HG03469 (cell line): ENCODE measurements around the gene NOP9.
"Not testable (repeated sequence)": the region's sequence is repeated elsewhere in the genome, so short reads cannot be mapped to it uniquely, and the experiment has no call there.

ENCODE experiments used
- ATAC-seq: cut with Tn5 transposase; IDR thresholded peaks from one replicate; pipeline ENCODE4 v1.9.1; 2021; ENCODE audit warnings: mild to moderate bottlenecking, moderate library complexity, moderate number of reproducible peaks; ENCODE audit not compliant: unreplicated experiment

NOP9 gene

DNA sequence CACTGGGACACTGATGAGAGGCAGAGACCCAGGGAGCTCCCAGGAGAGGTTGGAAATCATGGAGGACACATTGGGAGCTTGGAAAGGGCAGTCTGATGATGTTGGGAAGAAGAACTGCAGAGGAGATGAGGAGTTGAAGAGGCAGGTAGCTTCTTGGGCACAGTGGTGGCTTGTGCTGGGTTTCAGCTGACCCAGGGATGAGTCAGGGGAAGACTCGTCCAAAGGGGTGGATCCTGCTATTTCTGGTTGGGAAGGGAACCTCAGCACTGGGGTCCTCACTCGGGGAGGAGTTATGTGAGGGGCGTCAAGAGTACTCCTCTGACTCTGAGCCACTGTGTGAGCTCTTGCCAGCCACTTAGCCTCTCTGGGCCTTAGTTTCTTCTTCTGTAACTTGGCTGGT lies 23.7 kb downstream of the NOP9 start:
- no peak for ATAC-seq

DNA sequence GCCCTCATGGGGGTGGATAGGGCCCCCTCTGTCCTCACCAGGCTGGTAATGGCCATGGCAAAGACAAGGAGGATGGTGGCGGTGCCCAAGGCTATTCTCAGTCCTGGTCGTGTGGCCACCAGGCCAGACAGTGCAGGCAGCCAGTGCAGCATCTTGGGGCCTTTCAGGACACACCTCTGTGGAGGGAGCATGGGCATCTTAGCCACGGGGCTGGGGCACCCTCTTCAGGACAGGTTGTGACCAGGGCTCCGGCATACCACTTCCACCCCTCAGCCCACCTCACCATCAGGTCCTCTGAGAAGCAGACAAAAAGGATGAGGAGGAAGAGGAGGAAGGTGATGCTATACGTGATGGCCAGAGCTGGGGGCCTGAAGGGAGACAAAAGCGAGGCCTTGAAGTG lies 24.4 kb downstream of the NOP9 start:
- no peak for ATAC-seq

DNA sequence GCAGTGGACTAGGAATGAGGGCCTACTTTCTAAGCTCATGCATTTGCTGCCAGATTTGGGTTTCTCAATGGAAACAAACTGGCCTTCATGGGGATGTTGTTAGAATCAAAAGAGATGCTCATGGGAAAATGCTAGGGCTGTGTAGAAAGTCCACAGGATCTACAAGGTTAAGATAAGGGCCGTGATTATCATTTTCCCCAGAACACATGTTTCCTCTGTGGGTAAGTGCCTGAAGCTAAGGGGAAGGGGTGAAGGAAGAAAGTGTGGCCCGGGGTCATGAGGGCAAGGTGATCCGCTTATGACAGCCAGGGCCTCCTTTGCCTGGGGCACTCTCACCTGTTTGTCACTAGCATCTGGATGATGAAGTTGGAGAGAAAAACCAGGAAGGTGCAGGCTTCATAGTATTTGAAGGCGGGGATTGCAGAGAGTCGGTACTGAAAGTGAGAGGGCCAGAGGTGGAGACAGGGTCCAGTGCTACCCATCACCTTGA lies 25.4 kb downstream of the NOP9 start:
- ATAC-seq: no peak

DNA sequence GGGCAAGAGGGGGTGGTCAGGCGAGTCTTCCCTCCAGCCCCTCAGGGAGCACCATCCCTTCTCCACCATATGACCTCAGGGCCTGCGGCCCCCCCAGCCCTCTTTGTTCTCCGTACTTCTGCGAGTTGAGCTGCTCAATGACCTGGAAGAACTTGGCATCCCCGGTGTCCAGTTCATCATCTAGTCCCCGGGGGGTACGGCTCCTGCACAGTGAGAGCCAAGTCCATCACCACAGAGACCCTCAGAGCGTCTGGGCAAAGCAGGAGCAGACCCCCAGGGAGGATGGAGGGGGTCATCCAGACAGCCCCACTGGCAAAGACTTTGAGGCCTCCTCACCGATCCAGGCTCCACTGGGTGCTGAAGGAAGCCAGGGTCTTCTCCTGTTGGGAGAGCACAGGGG lies 26.3 kb downstream of the NOP9 start:
- ATAC-seq: no peak

DNA sequence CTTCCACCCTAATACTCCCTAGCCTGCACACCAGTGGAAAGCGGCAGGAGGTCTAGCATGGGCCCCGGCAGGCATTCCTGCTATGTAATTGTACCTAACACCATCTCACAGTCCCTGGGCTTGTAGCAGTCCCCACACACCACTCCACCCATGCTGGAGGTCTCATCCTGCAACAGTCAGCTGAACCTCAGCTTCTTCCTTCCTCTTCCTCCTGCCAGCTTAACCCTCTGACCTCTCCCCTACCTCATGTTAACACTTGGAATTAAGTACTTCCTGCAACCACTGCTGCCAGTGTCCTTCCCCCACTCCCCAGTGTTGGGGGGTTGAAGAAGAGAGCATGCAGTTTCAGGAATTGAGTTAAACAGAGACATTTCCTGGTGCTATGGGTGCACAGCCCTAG lies 27.7 kb downstream of the NOP9 start:
- no peak for ATAC-seq

DNA sequence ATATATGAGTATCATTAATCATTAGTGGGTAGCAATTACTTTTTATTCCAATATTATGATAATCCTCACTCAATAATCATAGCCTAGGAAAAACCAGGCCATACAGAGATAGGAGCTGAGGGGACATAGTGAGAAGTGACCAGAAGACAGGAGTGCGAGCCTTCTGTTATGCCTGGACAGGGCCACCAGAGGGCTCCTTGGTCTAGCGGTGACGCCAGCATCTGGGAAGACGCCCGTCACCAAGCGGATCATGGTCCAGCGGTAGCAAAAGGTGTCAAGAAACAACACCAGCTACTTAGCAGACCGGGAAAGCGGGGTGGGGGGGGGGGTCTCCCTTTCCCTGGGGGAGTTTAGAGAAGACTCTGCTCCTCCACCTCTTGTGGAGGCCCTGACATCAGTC lies 28.3 kb downstream of the NOP9 start:
- not testable (repeated sequence) for ATAC-seq

DNA sequence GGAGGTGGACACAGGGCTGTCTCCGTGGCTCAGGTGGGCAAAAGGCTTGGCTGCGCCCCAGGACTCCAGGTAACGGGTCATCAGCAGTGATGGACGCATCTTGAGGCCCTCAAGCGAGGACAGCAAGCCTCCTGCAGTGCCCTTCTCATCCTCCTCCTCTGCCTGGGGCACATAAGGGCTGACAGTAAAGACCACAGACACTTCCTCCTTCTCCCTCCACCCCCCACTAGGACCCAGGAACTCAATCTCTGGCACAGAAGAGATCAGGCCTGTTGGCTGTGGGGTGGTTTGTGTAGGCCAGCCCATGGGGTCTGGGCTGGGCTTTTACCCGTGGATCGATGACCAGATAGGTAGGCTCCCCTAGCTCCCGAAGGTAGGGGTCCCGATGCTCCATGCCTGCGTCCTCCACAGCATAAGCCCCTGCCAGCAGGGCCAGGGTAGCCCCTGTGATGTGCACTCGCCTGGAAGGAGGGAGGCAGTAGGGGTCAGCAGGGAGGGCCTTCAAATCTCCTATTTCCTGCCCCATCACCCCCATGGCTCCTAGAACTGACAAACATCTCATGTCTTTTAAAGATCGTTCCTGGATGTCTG lies 29.5 kb downstream of the NOP9 start:
- ATAC-seq: no peak

DNA sequence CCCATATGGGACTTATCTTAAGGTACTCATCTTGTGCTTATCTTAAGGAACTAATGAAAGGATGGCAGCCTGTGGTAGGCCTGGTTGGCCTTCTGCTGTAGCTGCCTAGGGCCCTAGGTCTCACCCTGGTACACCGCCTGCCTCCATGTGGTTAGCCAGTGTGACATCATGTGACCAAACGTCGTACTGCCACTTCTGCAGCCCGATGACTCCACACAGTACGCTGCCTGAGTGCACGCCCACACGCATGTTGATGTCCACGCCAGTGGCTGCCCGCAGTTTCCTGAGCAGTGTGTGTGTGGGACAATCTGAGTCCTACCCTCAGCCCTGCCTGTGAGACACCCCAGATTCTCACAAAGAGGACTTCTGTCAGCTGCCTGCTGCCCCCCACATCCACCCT lies 30.1 kb downstream of the NOP9 start:
- no peak for ATAC-seq

DNA sequence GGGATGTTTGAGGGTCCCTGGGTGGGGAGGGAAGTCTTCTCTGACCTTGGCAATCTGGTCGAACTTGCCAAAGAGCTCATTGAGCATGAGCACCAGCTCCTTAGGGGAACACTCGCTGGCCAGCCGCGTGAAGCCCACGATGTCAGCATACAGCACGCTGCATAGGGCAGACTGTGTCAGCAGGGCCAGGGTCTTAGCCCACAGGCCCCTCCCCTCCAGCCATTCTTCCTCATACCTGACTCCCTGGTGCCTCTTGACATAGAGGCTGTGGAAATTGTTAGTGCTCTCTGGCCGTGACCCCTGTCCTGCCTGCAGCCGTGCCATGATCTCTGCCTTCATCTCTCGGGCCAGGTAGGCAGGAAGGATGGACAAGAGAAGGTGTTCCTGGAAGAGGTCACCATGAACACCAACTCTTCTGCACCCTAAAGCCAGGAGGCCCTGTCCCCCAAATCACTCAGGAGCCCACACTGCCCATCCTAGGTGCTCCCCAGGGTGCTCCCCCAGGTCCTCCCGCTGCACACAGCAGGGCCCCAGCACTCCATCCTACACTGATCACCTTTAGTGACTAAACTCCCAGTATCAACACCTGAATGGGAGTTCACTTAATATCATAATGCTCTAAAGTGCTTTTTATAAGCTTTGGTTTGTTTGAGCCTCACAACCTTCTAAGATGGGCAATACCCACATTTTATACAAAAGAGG lies 31.5 kb downstream of the NOP9 start:
- no peak for ATAC-seq

DNA sequence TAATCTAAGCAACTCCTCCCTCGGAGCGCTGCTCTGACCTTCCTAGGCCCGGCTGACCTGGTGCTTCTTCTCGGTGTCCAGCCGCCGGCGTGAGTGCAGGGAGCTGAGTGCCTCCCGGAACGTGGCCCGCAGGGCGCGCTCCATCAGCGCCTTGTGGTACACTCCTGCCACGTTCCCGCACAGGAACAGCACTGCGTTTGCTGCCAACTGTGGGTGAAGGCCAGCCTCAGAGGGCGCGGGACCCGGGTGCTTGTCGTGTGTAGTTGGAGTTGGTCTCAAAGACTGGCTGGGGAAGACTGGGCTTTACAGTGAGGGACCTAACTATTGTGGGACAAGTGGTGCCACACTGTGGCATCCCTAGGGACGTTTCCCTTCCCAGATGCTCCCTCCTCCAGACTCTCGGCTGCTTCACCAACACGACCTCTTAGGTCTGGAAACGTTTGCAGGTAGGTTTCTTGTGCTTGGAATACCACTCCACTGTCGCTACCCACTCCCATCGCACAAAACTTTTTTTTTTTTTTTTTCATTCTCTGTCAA lies 32.1 kb downstream of the NOP9 start:
- ATAC-seq: no peak

DNA sequence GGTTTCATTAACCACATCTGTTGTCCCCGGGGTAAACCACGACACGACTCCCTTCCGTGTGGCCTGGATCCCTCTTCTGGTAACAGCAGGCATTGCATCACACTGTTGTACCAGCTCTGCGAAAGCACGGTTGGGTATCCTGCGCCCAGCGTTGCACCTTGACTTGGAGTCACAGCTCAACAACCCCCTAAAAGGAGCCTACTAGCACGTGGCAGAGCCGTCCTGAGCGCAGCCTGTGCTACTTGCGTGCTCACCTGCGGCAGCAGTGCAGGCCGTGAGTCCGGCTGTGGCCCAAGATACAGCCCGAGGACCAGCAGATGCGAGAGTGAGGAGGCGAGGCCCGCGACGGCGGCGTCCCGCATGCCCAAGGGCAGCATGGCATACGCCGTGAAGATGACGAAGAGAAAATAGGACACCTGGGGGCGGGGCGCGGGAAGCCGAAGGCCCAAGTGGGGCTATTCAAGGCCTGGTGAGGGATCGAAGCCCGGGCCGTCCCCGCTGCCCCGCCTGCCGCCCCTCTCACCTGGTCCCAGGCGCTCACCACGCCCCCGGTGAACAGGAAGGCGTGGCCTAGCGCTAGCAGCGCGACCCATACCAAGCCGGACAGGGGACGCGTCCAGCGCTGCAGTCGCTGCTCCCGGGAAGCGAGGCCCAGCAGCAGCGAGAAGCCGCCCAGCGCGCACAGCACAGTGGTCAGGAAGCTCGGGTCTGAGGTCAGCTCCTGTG lies 32.8 kb downstream of the NOP9 start:
- peak; percentile 39 for ATAC-seq

DNA sequence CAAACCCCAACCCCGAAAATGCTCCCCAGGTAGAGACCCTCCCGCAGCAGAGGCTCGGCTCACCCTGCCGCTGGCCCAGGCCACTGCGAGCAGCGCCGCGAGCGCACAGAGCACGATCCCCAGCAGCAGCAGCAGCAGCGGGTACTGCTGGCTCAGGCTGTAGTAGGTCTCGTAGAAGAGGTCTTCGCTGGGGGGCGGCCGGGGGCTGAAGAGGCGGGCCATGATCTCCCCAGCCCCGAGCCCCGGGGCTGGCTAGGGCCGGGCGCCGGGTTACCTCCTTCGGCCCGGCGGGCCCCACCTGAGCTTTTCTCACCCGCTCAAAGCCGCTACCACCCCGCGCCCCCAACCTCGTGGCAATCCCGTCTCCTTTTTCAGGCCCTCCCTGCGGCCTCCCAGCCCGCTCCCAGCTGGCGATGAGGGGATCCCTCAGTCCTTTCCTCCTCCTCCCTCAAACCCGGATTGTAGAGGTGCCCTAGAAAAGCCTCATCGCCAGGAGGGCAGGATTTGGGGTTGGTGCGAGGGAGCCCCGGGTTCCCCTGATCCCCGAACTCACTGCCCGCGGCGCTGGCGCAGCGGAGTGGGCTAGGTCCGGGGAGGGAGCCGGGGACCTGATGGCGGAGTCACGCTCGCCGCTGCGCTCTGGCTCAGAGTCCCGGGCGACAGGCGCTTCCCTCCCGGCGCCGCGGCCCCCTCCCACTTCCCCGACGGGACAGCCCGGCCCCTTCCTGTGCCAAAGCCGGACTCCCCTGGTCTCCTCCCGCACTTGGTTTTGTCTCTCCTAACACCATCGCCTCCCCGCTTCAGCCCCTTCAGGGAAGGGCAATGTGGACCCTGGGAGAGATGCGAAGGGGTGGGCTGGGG lies 35.0 kb downstream of the NOP9 start, which contains the start of gene ADCY4:
Gene ADCY4, minus strand, starts transcription at position 641 of the 861 bp plus-strand sequence. Its CDS starts 419 bp downstream, at position 222.
- no peak for ATAC-seq

DNA sequence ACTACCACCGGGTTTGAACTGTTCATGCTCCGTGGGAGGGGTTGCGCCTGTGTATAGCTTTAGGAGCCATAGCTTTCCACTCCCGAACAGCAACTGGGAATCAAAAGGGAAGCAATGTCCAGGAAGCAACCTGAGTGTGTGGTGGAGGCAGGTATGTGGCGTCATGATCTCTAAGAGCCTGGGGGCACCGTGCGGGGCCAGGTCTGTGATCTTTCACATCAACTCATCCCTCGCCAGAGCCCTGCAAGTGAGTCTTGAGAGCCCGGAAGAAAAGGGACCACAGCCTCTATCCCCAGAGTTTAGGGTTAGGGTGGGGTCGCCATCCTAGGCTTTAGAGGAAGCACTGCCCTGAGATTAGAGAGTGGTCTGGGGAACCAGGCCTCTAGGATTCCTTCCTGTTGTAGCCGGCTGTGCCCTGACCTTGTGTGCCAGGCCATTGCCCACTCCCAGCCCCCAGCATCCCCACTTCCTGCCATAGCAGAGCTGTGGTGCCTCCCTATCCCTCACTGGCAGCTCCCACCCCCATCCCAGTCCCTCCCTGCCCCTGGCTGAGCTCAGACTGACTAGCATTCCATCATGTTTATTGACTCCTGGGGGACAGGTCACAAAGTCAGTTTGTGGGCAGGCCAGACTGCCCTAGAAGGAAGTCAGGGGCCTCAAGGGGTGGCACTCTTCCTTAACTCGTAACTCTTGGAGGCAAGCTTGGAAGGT lies 36.0 kb downstream of the NOP9 start:
- ATAC-seq: no peak

DNA sequence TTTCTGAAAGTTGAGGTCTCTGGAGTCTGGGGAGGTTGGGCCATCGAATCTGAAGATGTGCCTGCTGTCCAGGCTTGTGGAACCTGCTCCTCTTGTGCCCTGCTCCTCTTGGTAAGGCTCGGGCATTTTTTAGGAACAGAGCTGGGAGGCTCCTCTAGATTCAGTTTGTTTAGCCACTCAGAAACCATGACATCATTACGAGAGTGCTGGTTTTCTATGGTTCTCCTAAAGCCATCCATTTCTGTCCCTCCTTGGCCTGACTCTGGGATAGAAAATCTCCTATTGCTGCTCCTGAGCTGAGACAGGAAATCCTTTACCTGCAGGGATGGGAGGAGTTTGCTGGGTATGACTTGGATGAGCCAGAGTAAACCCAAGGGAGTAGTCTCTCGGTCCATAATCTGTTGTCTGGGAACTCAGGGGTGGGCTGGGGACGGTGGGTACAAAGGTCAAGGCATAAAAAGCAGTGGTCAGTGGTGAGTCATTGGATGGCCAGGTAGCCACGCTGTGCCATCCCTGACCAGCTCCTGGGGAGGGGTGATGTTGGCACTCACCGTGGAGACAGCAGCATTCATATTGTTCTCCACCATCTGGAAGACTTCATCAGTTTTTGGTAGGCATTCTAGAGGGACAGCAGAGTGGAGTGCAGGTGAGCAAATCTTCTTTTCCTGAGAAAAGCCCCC lies 37.6 kb downstream of the NOP9 start:
- ATAC-seq: no peak

DNA sequence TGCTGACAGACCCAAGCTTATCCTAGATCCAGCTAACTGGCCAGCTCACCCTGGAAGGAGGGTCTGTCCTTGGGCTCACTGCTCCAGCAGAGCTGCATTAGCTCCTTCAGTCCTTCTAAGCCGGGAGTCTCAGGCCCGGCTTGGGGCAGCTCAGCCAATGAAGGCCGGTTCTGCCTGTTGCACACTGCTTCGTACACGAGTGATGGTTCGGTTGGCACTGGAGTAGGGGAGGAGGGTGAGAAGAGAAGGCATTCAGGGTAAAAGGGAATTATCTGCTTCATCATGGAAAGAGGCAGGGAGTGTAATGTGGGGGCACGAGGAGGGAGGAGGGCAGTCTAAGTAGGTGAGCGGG lies 38.1 kb downstream of the NOP9 start:
- no peak for ATAC-seq

DNA sequence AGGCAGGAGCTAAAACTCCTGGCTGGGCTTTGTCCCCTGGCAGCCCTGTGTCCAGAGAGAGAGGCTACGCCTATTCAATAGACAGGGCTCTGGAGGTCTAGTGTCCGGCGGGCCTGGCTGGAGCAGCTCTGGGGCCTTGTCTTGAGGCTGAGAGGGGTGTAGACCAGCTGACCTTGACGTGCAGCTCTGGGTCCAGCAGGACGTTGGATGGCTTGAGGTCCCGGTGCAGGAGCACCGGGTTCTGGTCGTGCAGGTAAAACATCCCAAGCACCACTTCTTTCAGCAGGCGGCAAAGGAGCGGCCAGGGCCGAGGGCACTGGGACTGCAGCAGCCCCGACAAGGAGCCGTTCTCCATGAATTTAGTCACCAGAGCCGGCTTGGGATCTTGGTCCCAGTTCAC lies 39.2 kb downstream of the NOP9 start:
- ATAC-seq: no peak

DNA sequence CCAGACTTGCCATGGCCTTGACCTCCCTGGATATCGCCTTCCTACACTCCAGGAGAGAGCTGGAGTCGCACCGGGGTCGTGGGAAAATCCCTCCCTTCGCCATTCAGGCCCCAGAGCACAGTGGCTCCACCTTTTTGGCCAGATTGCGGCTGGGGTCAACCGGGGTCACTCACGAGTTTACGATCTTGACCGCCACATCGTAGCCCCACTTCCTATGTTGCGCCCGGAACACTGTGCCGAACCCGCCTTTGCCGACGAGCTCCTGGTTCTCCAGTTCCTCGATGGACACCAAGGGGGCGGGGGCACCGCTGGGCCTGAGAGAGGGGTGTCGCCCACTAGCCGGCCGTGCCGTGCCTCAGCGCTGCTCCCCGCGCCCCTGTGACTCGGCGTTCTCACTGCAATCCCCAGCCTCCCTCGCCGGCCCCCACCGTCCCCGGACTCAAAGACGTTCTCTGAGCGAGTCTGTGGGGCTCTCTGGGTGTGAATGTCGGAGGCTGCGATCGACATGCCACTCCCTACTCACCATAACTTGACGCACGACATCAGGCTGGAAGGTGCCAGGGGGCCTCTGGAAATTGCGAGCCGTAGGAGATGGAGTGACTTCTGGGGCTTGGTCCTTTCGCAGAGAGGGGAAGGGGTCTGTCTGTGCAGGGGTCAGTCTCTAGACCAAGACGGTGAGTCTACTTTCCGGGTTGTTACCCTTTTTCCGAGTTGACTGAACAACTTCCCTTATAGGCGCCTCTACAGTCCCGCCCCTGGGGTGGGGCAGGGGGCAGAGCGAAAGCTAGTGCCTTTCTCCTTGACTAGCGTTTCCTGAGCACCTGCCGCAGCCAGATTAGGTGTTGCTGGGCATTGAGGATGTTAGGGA lies 39.9 kb downstream of the NOP9 start, which contains the start of gene RIPK3:
Gene RIPK3, minus strand, starts transcription at position 708 of the 868 bp plus-strand sequence. Its CDS starts 165 bp downstream, at position 543.
- peak; percentile 76 for ATAC-seq

DNA sequence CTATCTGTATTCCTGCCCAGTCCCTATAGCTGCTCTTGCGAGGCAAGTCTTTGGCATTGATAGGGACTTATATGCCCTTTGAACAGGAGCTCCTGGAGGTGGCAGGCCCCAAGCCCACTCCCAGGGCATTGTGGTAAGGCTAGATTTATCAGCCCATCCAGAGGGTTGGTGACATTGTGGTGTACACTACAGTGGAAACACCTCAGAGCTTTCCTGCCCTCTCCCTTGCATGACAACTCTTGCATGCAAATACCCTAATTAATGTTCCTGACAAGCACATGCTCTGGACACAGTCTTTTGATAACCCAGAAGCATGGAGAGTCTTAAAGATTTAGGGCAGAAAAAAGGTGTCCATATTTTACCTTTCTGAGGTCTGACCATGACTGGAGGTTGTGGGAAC lies 41.0 kb downstream of the NOP9 start:
- no peak for ATAC-seq

DNA sequence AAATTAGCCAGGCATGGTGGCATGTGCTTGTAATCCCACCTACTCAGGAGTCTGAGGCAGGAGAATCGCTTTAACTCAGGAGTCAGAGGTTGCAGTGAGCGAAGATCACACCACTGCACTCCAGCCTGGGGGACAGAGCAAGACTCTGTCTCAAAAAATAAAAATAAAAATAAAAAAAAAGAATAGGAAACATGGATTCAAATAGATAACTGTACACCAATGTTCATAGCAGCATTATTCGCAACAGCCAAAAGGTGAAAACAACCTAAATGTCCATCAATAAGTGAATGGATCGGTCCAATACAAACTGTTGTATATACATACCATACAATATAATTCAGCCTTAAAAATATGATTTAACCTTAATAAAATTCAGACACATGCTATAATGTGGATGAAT lies 43.2 kb downstream of the NOP9 start:
- no peak for ATAC-seq
